ENCODE data around the gene FAM53B. TPM values are rescaled to one million over a fixed set of nuclear protein-coding genes. Genes with fewer than 3 reads are reported as not detected.

Gene FAM53B
- total RNA-seq, 1 donor from 2014 or later: 41.3 TPM

GRCh38 chr10:124677749-124678556 lies 66.2 kb downstream of the FAM53B start:
- Mint-ChIP-seq H3K9me3 (no peaks in the 10 kb centered on the region), H3K4me3 (peak overlapping the region; percentile 61), H3K27me3 (ENCODE audit: low read depth) (no peaks in the 10 kb centered on the region), H3K4me1 (peaks cover 54% of the 10 kb centered on the region), H3K27ac (ENCODE audit: unreplicated experiment) (peak overlapping the region; percentile 87), H3K36me3 (ENCODE audit: low read depth) (peaks cover 8% of the 10 kb centered on the region)
- no peak for TF ChIP-seq CTCF (conservative IDR thresholded peaks at IDR 0.05)
- DNase-seq (ENCODE audit: low read depth, low spot score): no peak

GRCh38 chr10:124677293-124677699 lies 66.9 kb downstream of the FAM53B start:
- no peak for TF ChIP-seq CTCF (conservative IDR thresholded peaks at IDR 0.05)
- peak overlapping the region; percentile 61 for H3K4me3 Mint-ChIP-seq

GRCh38 chr10:124676416-124677062 lies 67.6 kb downstream of the FAM53B start:
- peak; percentile 37 for DNase-seq (ENCODE audit: low read depth, low spot score)

More at GRCh38 chr10:124677293-124677699, 66.9 kb downstream of the FAM53B start:
- H3K9me3 Mint-ChIP-seq: no peaks in the 10 kb centered on the region
- DNase-seq (ENCODE audit: low read depth, low spot score): peak; percentile 14
- H3K27ac Mint-ChIP-seq (ENCODE audit: unreplicated experiment): peak overlapping the region; percentile 88
- H3K27me3 Mint-ChIP-seq (ENCODE audit: low read depth): no peaks in the 10 kb centered on the region
- peaks cover 8% of the 10 kb centered on the region for H3K36me3 Mint-ChIP-seq (ENCODE audit: low read depth)
- peaks cover 61% of the 10 kb centered on the region for H3K4me1 Mint-ChIP-seq

GRCh38 chr10:124675824-124676223 lies 68.4 kb downstream of the FAM53B start:
- H3K36me3 Mint-ChIP-seq (ENCODE audit: low read depth): peaks cover 5% of the 10 kb centered on the region
- no peaks in the 10 kb centered on the region for H3K27me3 Mint-ChIP-seq (ENCODE audit: low read depth)
- no peak for TF ChIP-seq CTCF (conservative IDR thresholded peaks at IDR 0.05)
- no peak overlapping the region for H3K27ac Mint-ChIP-seq (ENCODE audit: unreplicated experiment)
- no peak for DNase-seq (ENCODE audit: low read depth, low spot score)
- H3K4me3 Mint-ChIP-seq: no peak overlapping the region
- H3K9me3 Mint-ChIP-seq: no peaks in the 10 kb centered on the region
- peaks cover 74% of the 10 kb centered on the region for H3K4me1 Mint-ChIP-seq

More at GRCh38 chr10:124676416-124677062, 67.6 kb downstream of the FAM53B start:
- TF ChIP-seq CTCF (conservative IDR thresholded peaks at IDR 0.05): no peak
- H3K27me3 Mint-ChIP-seq (ENCODE audit: low read depth): no peaks in the 10 kb centered on the region
- H3K4me3 Mint-ChIP-seq: peak overlapping the region; percentile 61
- H3K36me3 Mint-ChIP-seq (ENCODE audit: low read depth): peaks cover 8% of the 10 kb centered on the region
- peaks cover 68% of the 10 kb centered on the region for H3K4me1 Mint-ChIP-seq
- no peaks in the 10 kb centered on the region for H3K9me3 Mint-ChIP-seq
- H3K27ac Mint-ChIP-seq (ENCODE audit: unreplicated experiment): peak overlapping the region; percentile 88

- no peak for DNase-seq (ENCODE audit: low read depth, low spot score)
- Mint-ChIP-seq H3K27me3 (ENCODE audit: low read depth) (no peaks in the 10 kb centered on the region), H3K4me1 (peaks cover 74% of the 10 kb centered on the region), H3K36me3 (ENCODE audit: low read depth) (no peaks in the 10 kb centered on the region), H3K9me3 (no peaks in the 10 kb centered on the region), H3K4me3 (peak overlapping the region; percentile 65), H3K27ac (ENCODE audit: unreplicated experiment) (no peak overlapping the region)
- no peak for TF ChIP-seq CTCF (conservative IDR thresholded peaks at IDR 0.05)
Measured at GRCh38 chr10:124675261-124675660, 68.9 kb downstream of the FAM53B start.
